Measurements from ENCODE around the gene OR2T27. TPM values are rescaled to one million over a fixed set of nuclear protein-coding genes. Genes with fewer than 3 reads are reported as not detected.
"Not testable (repeated sequence)": the region's sequence is repeated elsewhere in the genome, so short reads cannot be mapped to it uniquely, and the experiment has no call there.

Gene OR2T27
- total RNA-seq, 1 experiment from 2014 or later, result not detected

- Histone ChIP-seq H2AFZ (ENCODE audit: low read depth, low read length, poor library complexity, severe bottlenecking) (no peak overlapping the region), H4K20me1 (ENCODE audit: insufficient read depth) (no peaks in the 10 kb centered on the region), H3K79me2 (ENCODE audit: insufficient read depth, low read length) (no peaks in the 10 kb centered on the region), H3K4me3 (replicated peaks in 1 of 2; ENCODE audit: low read depth in 1 of 2, low read length in 2 of 2) (no peak overlapping the region), H3K27ac (ENCODE audit: low read depth, low read length) (no peak overlapping the region), H3K9me2 (ENCODE audit: insufficient read depth) (no peaks in the 10 kb centered on the region), H3K9me3 (ENCODE audit: control insufficient read depth in 1 of 2, insufficient read depth in 1 of 2, low read depth in 1 of 2, low read length in 2 of 2) (peaks cover 0 to 4% of the 10 kb centered on the region in 2 experiments; a peak in 2 of 4 replicates), H3K4me1 (ENCODE audit: control insufficient read depth in 1 of 2, insufficient read depth in 2 of 2, low read length in 2 of 2) (no peaks in the 10 kb centered on the region), H3K9ac (ENCODE audit: low read length) (no peak overlapping the region), H3K4me2 (ENCODE audit: low read length) (no peak overlapping the region), H3K27me3 (ENCODE audit: insufficient read depth, low read length) (no peaks in the 10 kb centered on the region), H3K36me3 (ENCODE audit: control insufficient read depth in 1 of 2, insufficient read depth in 2 of 2, low read length in 2 of 2) (no peaks in the 10 kb centered on the region; a peak in 1 of 4 replicates)
- TF ChIP-seq, protein P1, sequence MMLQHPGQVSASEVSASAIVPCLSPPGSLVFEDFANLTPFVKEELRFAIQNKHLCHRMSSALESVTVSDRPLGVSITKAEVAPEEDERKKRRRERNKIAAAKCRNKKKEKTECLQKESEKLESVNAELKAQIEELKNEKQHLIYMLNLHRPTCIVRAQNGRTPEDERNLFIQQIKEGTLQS (IDR thresholded peaks at IDR 0.05), result no peak
- no peak for TF ChIP-seq EZH2 (IDR thresholded peaks at IDR 0.05)
- no peak for TF ChIP-seq RAD21 (IDR thresholded peaks at IDR 0.05; ENCODE audit: low read depth)
- TF ChIP-seq POLR2AphosphoS5 (IDR thresholded peaks at IDR 0.05; ENCODE audit: low read depth, low read length), result no peak
- no peak for TF ChIP-seq ZFX (IDR thresholded peaks at IDR 0.05)
- TF ChIP-seq REST (IDR thresholded peaks at IDR 0.05; ENCODE audit: low read depth), result no peak
- TF ChIP-seq CEBPB (IDR thresholded peaks at IDR 0.05; ENCODE audit: low read depth), result no peak
- TF ChIP-seq CBX3 (IDR thresholded peaks at IDR 0.05; ENCODE audit: low read depth), result no peak
- TF ChIP-seq, protein P2, sequence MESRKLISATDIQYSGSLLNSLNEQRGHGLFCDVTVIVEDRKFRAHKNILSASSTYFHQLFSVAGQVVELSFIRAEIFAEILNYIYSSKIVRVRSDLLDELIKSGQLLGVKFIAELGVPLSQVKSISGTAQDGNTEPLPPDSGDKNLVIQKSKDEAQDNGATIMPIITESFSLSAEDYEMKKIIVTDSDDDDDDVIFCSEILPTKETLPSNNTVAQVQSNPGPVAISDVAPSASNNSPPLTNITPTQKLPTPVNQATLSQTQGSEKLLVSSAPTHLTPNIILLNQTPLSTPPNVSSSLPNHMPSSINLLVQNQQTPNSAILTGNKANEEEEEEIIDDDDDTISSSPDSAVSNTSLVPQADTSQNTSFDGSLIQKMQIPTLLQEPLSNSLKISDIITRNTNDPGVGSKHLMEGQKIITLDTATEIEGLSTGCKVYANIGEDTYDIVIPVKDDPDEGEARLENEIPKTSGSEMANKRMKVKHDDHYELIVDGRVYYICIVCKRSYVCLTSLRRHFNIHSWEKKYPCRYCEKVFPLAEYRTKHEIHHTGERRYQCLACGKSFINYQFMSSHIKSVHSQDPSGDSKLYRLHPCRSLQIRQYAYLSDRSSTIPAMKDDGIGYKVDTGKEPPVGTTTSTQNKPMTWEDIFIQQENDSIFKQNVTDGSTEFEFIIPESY (IDR thresholded peaks at IDR 0.05; ENCODE audit: extremely low read depth, insufficient replicate concordance, low read length), result no peak
- no peak for TF ChIP-seq ELF1 (IDR thresholded peaks at IDR 0.05; ENCODE audit: borderline replicate concordance, low read depth)
- no peak for TF ChIP-seq EZH2phosphoT487 (IDR thresholded peaks at IDR 0.05; ENCODE audit: borderline replicate concordance)
- no peak for TF ChIP-seq POLR2A (IDR thresholded peaks at IDR 0.05; ENCODE audit: borderline replicate concordance, extremely low read depth, insufficient read depth, insufficient read length)
- TF ChIP-seq SP1 (IDR thresholded peaks at IDR 0.05; ENCODE audit: low read depth), result no peak
- TF ChIP-seq MAX (IDR thresholded peaks at IDR 0.05), result no peak
- TF ChIP-seq SIN3A (IDR thresholded peaks at IDR 0.05; ENCODE audit: low read depth), result no peak
- RAD21 ChIA-PET (ENCODE audit: low non-redundant PET in 1 of 2, low total read pairs in 2 of 2, uncharacterized antibody in 2 of 2, unreplicated experiment in 2 of 2), result no interaction called here
- CTCF ChIA-PET, result no interaction called here
- intact Hi-C loops (cut with micrococcal nuclease), result no loop called here
- BruUV-seq (replicated peaks), result no TSS peak
- POLR2A ChIA-PET, result no interaction called here
- DNase-seq (ENCODE audit: low read depth, low spot score) (peak; percentile 7), ATAC-seq (no peak)
These were observed 14.7 kb upstream of the OR2T27 start for GRCh38 chr1:248670003-248670402.

- H3K9me3 ChIP-seq (ENCODE audit: control insufficient read depth in 1 of 2, insufficient read depth in 1 of 2, low read depth in 1 of 2, low read length in 2 of 2); DNase-seq (ENCODE audit: low read depth, low spot score); RAD21 ChIA-PET (ENCODE audit: low non-redundant PET in 1 of 2, low total read pairs in 2 of 2, uncharacterized antibody in 2 of 2, unreplicated experiment in 2 of 2); H3K4me2 ChIP-seq (ENCODE audit: low read length); H3K9ac ChIP-seq (ENCODE audit: low read length); ATAC-seq; H3K27ac ChIP-seq (ENCODE audit: low read depth, low read length); H3K79me2 ChIP-seq (ENCODE audit: insufficient read depth, low read length); H4K20me1 ChIP-seq (ENCODE audit: insufficient read depth); CTCF ChIA-PET; intact Hi-C loops (cut with micrococcal nuclease); H3K36me3 ChIP-seq (ENCODE audit: control insufficient read depth in 1 of 2, insufficient read depth in 2 of 2, low read length in 2 of 2); H2AFZ ChIP-seq (ENCODE audit: low read depth, low read length, poor library complexity, severe bottlenecking); BruUV-seq (replicated peaks); H3K4me1 ChIP-seq (ENCODE audit: control insufficient read depth in 1 of 2, insufficient read depth in 2 of 2, low read length in 2 of 2); POLR2A ChIA-PET; H3K9me2 ChIP-seq (ENCODE audit: insufficient read depth); H3K27me3 ChIP-seq (ENCODE audit: insufficient read depth, low read length); H3K4me3 ChIP-seq (replicated peaks in 1 of 2; ENCODE audit: low read depth in 1 of 2, low read length in 2 of 2): not testable (repeated sequence)
These were observed 8.4 kb upstream of the OR2T27 start for GRCh38 chr1:248663453-248664328.

All from HCT116 (cell line).